HepG2 (cell line): ENCODE data around the gene TMEM239. TPM values are rescaled to one million over a fixed set of nuclear protein-coding genes. Genes with fewer than 3 reads are reported as not detected.

Source experiments
- ATAC-seq: fragments of 200-7000 bp; cut with Tn5 transposase; 3 replicates; pipeline ENCODE4 v1.9.1; 2020; ENCODE audit warnings: mild to moderate bottlenecking, moderate library complexity
- BruUV-seq: library from RNA; stranded (reverse); fragments of 400-500 nt; replicated peaks from 2 replicates; lab custom pipeline; 2021; lab: Mats Ljungman, UMichigan
- CTCF ChIA-PET: fragments of 300-600 bp; formaldehyde crosslinking; extraction: SDS; loops from one replicate; lab custom pipeline; 2021; ENCODE audit warnings: low total read pairs, inconsistent platforms, low intra/inter-chr PET ratio; lab: Yijun Ruan, JAX
- POLR2A ChIA-PET: fragments of 350-600 bp; sonication (Branson Sonifier 250); formaldehyde crosslinking; loops from one replicate; lab custom pipeline; 2020; ENCODE audit warnings: antibody characterized with exemption, inconsistent platforms; lab: Yijun Ruan, JAX
- DNase-seq: peaks from one replicate; pipeline ENCODE4 v3.0.0-alpha.2; 2015; ENCODE audit warnings: low spot score
- FAIRE-seq: peaks from 3 replicates; lab custom pipeline; 2011; peaks lifted over from hg19 to GRCh38; lab: Jason Lieb, UNC
- H2AFZ ChIP-seq: one replicate; pipeline ENCODE4 v1.6.1; 2011; ENCODE audit warnings: low read length, inconsistent platforms
- H3K27ac ChIP-seq: fragments of 300-600 bp; 3 replicates; pipeline ENCODE4 v1.8.0; 2011; ENCODE audit warnings: mixed run types, mild to moderate bottlenecking, mixed read lengths, low read length, inconsistent platforms; ENCODE audit not compliant: insufficient read depth; ENCODE audit errors: extremely low read length
- H3K27me3 ChIP-seq, 2 experiments: fragments of 200-600 bp in 1 of 2; 2 replicates in 1 of 2; 3 replicates in 1 of 2; pipeline versions ENCODE4 v1.6.0 to v1.8.0; 2011; ENCODE audit warnings: low read length in 2 of 2, mild to moderate bottlenecking in 2 of 2, moderate library complexity in 2 of 2, inconsistent platforms in 1 of 2; ENCODE audit not compliant: insufficient read depth in 2 of 2, control insufficient read depth in 1 of 2
- H3K36me3 ChIP-seq, 2 experiments: fragments of 200-600 bp in 1 of 2; replicated peaks in 1 of 2; 2 replicates in 1 of 2; 3 replicates in 1 of 2; pipeline versions ENCODE4 v1.5.1 to v1.8.0; 2011; ENCODE audit warnings: low read length in 2 of 2, inconsistent platforms in 1 of 2; ENCODE audit not compliant: insufficient read depth in 2 of 2, control insufficient read depth in 1 of 2
- H3K4me1 ChIP-seq: 2 replicates; pipeline ENCODE4 v1.5.1; 2012; ENCODE audit warnings: low read length, inconsistent platforms; ENCODE audit not compliant: insufficient read depth
- H3K4me2 ChIP-seq: 2 replicates; pipeline ENCODE4 v1.6.0; 2011; ENCODE audit warnings: low read depth, low read length, inconsistent platforms
- H3K4me3 ChIP-seq, 3 experiments: fragments of 200-600 bp in 1 of 3; sonication (generic), shearing (Covaris generic) in 1 of 3; replicated peaks in 1 of 3; 2 replicates each; pipeline ENCODE4 v1.5.1; 2011 to 2016; ENCODE audit warnings: low read length in 3 of 3, inconsistent platforms in 2 of 3, low read depth in 2 of 3, mild to moderate bottlenecking in 2 of 3, control low read depth in 1 of 3, mixed read lengths in 1 of 3; ENCODE audit not compliant: insufficient read depth in 1 of 3
- H3K79me2 ChIP-seq: one replicate; pipeline ENCODE4 v1.6.1; 2011; ENCODE audit warnings: low read length, inconsistent platforms; ENCODE audit not compliant: insufficient read depth
- H3K9ac ChIP-seq: 2 replicates; pipeline ENCODE4 v1.6.0; 2011; ENCODE audit warnings: mild to moderate bottlenecking, low read depth, low read length, inconsistent platforms; ENCODE audit not compliant: insufficient read depth
- H3K9me3 ChIP-seq: 2 replicates; pipeline ENCODE4 v1.5.1; 2012; ENCODE audit warnings: mild to moderate bottlenecking, low read length
- H4K20me1 ChIP-seq: 2 replicates; pipeline ENCODE4 v1.6.0; 2011; ENCODE audit warnings: inconsistent platforms, mild to moderate bottlenecking, low read length, moderate library complexity; ENCODE audit not compliant: insufficient read depth
- HNRNPL ChIP-seq: fragments of 200-400 bp; formaldehyde crosslinking; IDR thresholded peaks from 2 replicates; pipeline ENCODE4 v1.6.1; 2017; ENCODE audit warnings: mild to moderate bottlenecking, low read depth, low read length
- KLF9 ChIP-seq: IDR thresholded peaks from 2 replicates; pipeline ENCODE4 v1.6.1; 2016; ENCODE audit warnings: low read depth
- NONO ChIP-seq, 2 experiments: fragments of 450-650 bp in 1 of 2; sonication (generic) in 1 of 2; formaldehyde crosslinking in 1 of 2; IDR thresholded peaks in 1 of 2; conservative IDR thresholded peaks in 1 of 2; 2 replicates each; pipeline versions ENCODE4 v1.6.1 to v1.8.0; 2017 to 2022; ENCODE audit warnings: mild to moderate bottlenecking in 1 of 2, missing genetic modification reagents in 1 of 2, moderate library complexity in 1 of 2
- NRL ChIP-seq: sonication (generic); formaldehyde crosslinking; IDR thresholded peaks from 2 replicates; pipeline ENCODE4 v1.5.0; 2020; ENCODE audit warnings: missing genetic modification reagents, mild to moderate bottlenecking, moderate library complexity, borderline replicate concordance
- PCBP1 ChIP-seq: fragments of 200-400 bp; formaldehyde crosslinking; IDR thresholded peaks from 2 replicates; pipeline ENCODE4 v1.6.1; 2017; ENCODE audit warnings: mild to moderate bottlenecking, low read depth, low read length, borderline replicate concordance
- RFXAP ChIP-seq: sonication (generic); formaldehyde crosslinking; IDR thresholded peaks from 2 replicates; pipeline ENCODE4 v1.4.0; 2020; ENCODE audit warnings: missing genetic modification reagents, borderline replicate concordance
- SALL1 ChIP-seq: sonication (generic); formaldehyde crosslinking; IDR thresholded peaks from 2 replicates; pipeline ENCODE4 v1.8.0; 2022; ENCODE audit warnings: mild to moderate bottlenecking, missing genetic modification reagents
- SIX4 ChIP-seq: sonication (generic); formaldehyde crosslinking; IDR thresholded peaks from 2 replicates; pipeline ENCODE4 v1.4.0; 2020; ENCODE audit warnings: missing genetic modification reagents
- ZBTB20 ChIP-seq: sonication (generic); formaldehyde crosslinking; IDR thresholded peaks from 2 replicates; pipeline ENCODE4 v1.8.1; 2023; ENCODE audit warnings: missing genetic modification reagents, low read depth, mild to moderate bottlenecking, borderline replicate concordance
- ZBTB7A ChIP-seq: sonication (generic); formaldehyde crosslinking; IDR thresholded peaks from 2 replicates; pipeline ENCODE4 v1.8.0; 2022; ENCODE audit warnings: mild to moderate bottlenecking, missing genetic modification reagents
- ZFP90 ChIP-seq: sonication (generic); formaldehyde crosslinking; IDR thresholded peaks from 2 replicates; pipeline ENCODE4 v1.8.0; 2022; ENCODE audit warnings: missing genetic modification reagents, mild to moderate bottlenecking, inconsistent platforms, borderline replicate concordance
- ZNF382 ChIP-seq: sonication (generic); formaldehyde crosslinking; IDR thresholded peaks from 2 replicates; pipeline ENCODE4 v1.5.0; 2020; ENCODE audit warnings: missing genetic modification reagents, mild to moderate bottlenecking, borderline replicate concordance
- ZNF781 ChIP-seq: sonication (generic); formaldehyde crosslinking; IDR thresholded peaks from 2 replicates; pipeline ENCODE4 v1.5.1; 2020; ENCODE audit warnings: borderline replicate concordance, mild to moderate bottlenecking, missing genetic modification reagents; ENCODE audit errors: not compliant biosample characterization
- WGBS: methylation state at CpG from one replicate; pipeline ENCODE4 v1.1.6; 2017; ENCODE audit warnings: low lambda C conversion rate; 5-methylcytosine and 5-hydroxymethylcytosine counted together
- in situ Hi-C: cut with HindIII; loops from 2 replicates; pipeline ENCODE4 v1.10.0; 2017; ENCODE audit warnings: low pct_unique_long_range_greater_than_20kb; ENCODE audit not compliant: extremely low pct_ligation_motif_present
- intact Hi-C: fragments of 100-400 bp; cut with micrococcal nuclease; formaldehyde crosslinking; loops from one replicate; pipeline ENCODE4 v1.10.0; 2022; ENCODE audit not compliant: unreplicated experiment
- polyA plus RNA-seq, 8 experiments: library from polyadenylated mRNA; depleted of rRNA in 3 of 8; stranded (reverse) in 7 of 8; unstranded in 1 of 8; fragments of >200 nt; fragmentation: Illumina TruSeq in 4 of 8; extraction: Trizol in 4 of 8; gene quantifications; 2 replicates each; pipeline versions ENCODE4 v1.2.1 to v1.2.3, GENCODE V29; 2011 to 2016; ENCODE audit warnings: low read depth in 4 of 8, missing spikeins in 1 of 8, mixed read lengths in 1 of 8; ENCODE audit not compliant: insufficient read depth in 1 of 8
- total RNA-seq, 5 experiments: library from RNA; depleted of rRNA; stranded (reverse); fragments of >200 nt; fragmentation: Illumina TruSeq; extraction: Trizol; gene quantifications; 2 replicates each; pipeline ENCODE4 v1.2.3, GENCODE V29; 2016; ENCODE audit warnings: low read depth in 1 of 5
- TF ChIP-seq, protein P1 (sequence below): sonication (generic); formaldehyde crosslinking; IDR thresholded peaks from 2 replicates; pipeline ENCODE4 v1.5.1; 2020; ENCODE audit warnings: mild to moderate bottlenecking, missing genetic modification reagents, borderline replicate concordance
- TF ChIP-seq, protein P2 (sequence below): sonication (generic); formaldehyde crosslinking; IDR thresholded peaks from 2 replicates; pipeline ENCODE4 v1.4.0; 2020; ENCODE audit warnings: missing genetic modification reagents, borderline replicate concordance
- TF ChIP-seq, protein P3 (sequence below): IDR thresholded peaks from 2 replicates; pipeline ENCODE4 v1.6.1; 2018; ENCODE audit warnings: missing genetic modification reagents
- TF ChIP-seq, protein P4 (sequence below): sonication (generic); formaldehyde crosslinking; conservative IDR thresholded peaks from 2 replicates; pipeline ENCODE4 v1.4.0; 2020; ENCODE audit warnings: missing genetic modification reagents

The TMEM239 gene
- total and polyA plus RNA-seq, 2 of the 13 experiments (the other 11 are each of a cell fraction or from before 2014, with no cell fraction given): not detected

DNA sequence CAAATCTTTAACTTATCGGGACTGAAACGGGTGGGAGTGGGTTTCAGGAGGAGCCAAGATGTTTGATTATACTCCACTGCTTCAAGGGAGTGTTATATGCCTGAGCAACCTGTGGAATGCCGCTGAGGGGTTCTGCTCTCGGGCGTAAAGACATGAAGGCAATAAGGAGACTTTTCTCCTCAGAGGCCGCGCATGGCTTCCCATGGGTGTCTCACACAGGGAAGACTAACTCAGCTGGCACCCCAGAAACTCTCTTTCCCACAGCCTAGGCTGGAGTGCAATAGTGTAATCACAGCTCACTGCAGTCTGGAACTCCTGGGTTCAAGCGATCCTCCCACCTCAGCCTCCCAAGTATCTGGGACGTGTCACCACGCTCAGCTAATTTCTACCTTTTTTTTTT, 6.5 kb upstream of the TMEM239 start:
- no peak for TF ChIP-seq KLF9
- TF ChIP-seq, protein P1, sequence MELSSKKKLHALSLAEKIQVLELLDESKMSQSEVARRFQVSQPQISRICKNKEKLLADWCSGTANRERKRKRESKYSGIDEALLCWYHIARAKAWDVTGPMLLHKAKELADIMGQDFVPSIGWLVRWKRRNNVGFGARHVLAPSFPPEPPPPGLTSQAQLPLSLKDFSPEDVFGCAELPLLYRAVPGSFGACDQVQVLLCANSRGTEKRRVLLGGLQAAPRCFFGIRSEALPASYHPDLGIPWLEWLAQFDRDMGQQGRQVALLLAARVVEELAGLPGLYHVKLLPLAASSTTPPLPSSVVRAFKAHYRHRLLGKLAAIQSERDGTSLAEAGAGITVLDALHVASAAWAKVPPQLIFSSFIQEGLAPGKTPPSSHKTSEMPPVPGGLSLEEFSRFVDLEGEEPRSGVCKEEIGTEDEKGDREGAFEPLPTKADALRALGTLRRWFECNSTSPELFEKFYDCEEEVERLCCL: no peak
- TF ChIP-seq ZNF781: no peak
- TF ChIP-seq ZNF382: no peak
- TF ChIP-seq, protein P2, sequence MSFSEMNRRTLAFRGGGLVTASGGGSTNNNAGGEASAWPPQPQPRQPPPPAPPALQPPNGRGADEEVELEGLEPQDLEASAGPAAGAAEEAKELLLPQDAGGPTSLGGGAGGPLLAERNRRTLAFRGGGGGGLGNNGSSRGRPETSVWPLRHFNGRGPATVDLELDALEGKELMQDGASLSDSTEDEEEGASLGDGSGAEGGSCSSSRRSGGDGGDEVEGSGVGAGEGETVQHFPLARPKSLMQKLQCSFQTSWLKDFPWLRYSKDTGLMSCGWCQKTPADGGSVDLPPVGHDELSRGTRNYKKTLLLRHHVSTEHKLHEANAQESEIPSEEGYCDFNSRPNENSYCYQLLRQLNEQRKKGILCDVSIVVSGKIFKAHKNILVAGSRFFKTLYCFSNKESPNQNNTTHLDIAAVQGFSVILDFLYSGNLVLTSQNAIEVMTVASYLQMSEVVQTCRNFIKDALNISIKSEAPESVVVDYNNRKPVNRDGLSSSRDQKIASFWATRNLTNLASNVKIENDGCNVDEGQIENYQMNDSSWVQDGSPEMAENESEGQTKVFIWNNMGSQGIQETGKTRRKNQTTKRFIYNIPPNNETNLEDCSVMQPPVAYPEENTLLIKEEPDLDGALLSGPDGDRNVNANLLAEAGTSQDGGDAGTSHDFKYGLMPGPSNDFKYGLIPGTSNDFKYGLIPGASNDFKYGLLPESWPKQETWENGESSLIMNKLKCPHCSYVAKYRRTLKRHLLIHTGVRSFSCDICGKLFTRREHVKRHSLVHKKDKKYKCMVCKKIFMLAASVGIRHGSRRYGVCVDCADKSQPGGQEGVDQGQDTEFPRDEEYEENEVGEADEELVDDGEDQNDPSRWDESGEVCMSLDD (CRISPR knock-in tag): no peak
- no peak for TF ChIP-seq SIX4
- TF ChIP-seq RFXAP: no peak
- no peak for TF ChIP-seq NONO (IDR thresholded peaks at IDR 0.05)
- no peak for TF ChIP-seq NONO (CRISPR knock-in tag; conservative IDR thresholded peaks at IDR 0.05)
- no peak for TF ChIP-seq ZFP90 (CRISPR knock-in tag)
- TF ChIP-seq ZBTB7A (CRISPR knock-in tag): no peak
- TF ChIP-seq ZBTB20: no peak
- TF ChIP-seq HNRNPL: no peak
- TF ChIP-seq, protein P3, sequence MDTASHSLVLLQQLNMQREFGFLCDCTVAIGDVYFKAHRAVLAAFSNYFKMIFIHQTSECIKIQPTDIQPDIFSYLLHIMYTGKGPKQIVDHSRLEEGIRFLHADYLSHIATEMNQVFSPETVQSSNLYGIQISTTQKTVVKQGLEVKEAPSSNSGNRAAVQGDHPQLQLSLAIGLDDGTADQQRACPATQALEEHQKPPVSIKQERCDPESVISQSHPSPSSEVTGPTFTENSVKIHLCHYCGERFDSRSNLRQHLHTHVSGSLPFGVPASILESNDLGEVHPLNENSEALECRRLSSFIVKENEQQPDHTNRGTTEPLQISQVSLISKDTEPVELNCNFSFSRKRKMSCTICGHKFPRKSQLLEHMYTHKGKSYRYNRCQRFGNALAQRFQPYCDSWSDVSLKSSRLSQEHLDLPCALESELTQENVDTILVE (CRISPR knock-in tag): no peak
- TF ChIP-seq, protein P4, sequence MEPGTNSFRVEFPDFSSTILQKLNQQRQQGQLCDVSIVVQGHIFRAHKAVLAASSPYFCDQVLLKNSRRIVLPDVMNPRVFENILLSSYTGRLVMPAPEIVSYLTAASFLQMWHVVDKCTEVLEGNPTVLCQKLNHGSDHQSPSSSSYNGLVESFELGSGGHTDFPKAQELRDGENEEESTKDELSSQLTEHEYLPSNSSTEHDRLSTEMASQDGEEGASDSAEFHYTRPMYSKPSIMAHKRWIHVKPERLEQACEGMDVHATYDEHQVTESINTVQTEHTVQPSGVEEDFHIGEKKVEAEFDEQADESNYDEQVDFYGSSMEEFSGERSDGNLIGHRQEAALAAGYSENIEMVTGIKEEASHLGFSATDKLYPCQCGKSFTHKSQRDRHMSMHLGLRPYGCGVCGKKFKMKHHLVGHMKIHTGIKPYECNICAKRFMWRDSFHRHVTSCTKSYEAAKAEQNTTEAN (CRISPR knock-in tag): no peak
- no peak for TF ChIP-seq NRL (CRISPR knock-in tag)
- no peak for TF ChIP-seq PCBP1
- no peak for TF ChIP-seq SALL1 (CRISPR knock-in tag)
- H4K20me1 ChIP-seq: no peaks in the 10 kb centered on the region
- CTCF ChIA-PET: no interaction called here
- no peaks in the 10 kb centered on the region for H3K36me3 ChIP-seq
- no TSS peak for BruUV-seq
- ATAC-seq (no peak), FAIRE-seq (no peak), DNase-seq (no peak)
- 57% methylated on average over 10 of the region's 10 CpGs for WGBS
- H3K27ac ChIP-seq: no peak overlapping the region
- intact Hi-C loops (no loop called here), in situ Hi-C loops (no loop called here)
- H3K27me3 ChIP-seq: peaks cover 0 to 64% of the 10 kb centered on the region in 2 experiments
- no peak overlapping the region for H3K4me2 ChIP-seq
- no peak overlapping the region for H2AFZ ChIP-seq
- H3K79me2 ChIP-seq: no peaks in the 10 kb centered on the region
- H3K9me3 ChIP-seq: 0 out of 2 replicates have a peak, but pooled peaks cover 5% of the 10 kb centered on the region
- no peak overlapping the region for H3K4me3 ChIP-seq
- H3K4me1 ChIP-seq: peaks cover 8% of the 10 kb centered on the region
- no peak overlapping the region for H3K9ac ChIP-seq
- POLR2A ChIA-PET: no interaction called here
